ENCODE measurements around the gene ANK3.

Gene ANK3

GRCh38 chr10:60175441-60175971, 214.2 kb downstream of the ANK3 start:
- Histone ChIP-seq H3K9me3 (ENCODE audit: insufficient read depth, low read depth, low read length) (no peaks in the 10 kb centered on the region), H3K27me3 (ENCODE audit: insufficient read depth, low read length) (no peaks in the 10 kb centered on the region), H3K27ac (ENCODE audit: low read length) (no peak overlapping the region), H3K4me1 (ENCODE audit: insufficient read depth, low read length) (no peaks in the 10 kb centered on the region), H3K4me3 (ENCODE audit: low read length) (no peak overlapping the region), H3K9ac (ENCODE audit: low read depth, low read length) (no peak overlapping the region), H3K36me3 (ENCODE audit: insufficient read depth, low read depth, low read length) (no peaks in the 10 kb centered on the region)

GRCh38 chr10:60172363-60172990, 217.2 kb downstream of the ANK3 start:
- Histone ChIP-seq H3K9ac (ENCODE audit: low read depth, low read length) (no peak overlapping the region), H3K36me3 (ENCODE audit: insufficient read depth, low read depth, low read length) (no peaks in the 10 kb centered on the region), H3K4me1 (ENCODE audit: insufficient read depth, low read length) (no peaks in the 10 kb centered on the region), H3K9me3 (ENCODE audit: insufficient read depth, low read depth, low read length) (no peaks in the 10 kb centered on the region), H3K27ac (ENCODE audit: low read length) (no peak overlapping the region), H3K27me3 (ENCODE audit: insufficient read depth, low read length) (no peaks in the 10 kb centered on the region), H3K4me3 (ENCODE audit: low read length) (no peak overlapping the region)

- H3K36me3 ChIP-seq (ENCODE audit: insufficient read depth, low read depth, low read length): no peaks in the 10 kb centered on the region
- no peak overlapping the region for H3K4me3 ChIP-seq (ENCODE audit: low read length)
- H3K27ac ChIP-seq (ENCODE audit: low read length): no peak overlapping the region
- H3K9me3 ChIP-seq (ENCODE audit: insufficient read depth, low read depth, low read length): no peaks in the 10 kb centered on the region
- H3K27me3 ChIP-seq (ENCODE audit: insufficient read depth, low read length): no peaks in the 10 kb centered on the region
- no peaks in the 10 kb centered on the region for H3K4me1 ChIP-seq (ENCODE audit: insufficient read depth, low read length)
- H3K9ac ChIP-seq (ENCODE audit: low read depth, low read length): no peak overlapping the region
Measured at GRCh38 chr10:60171436-60172013, 218.2 kb downstream of the ANK3 start.

GRCh38 chr10:60170250-60170649, 219.4 kb downstream of the ANK3 start:
- Histone ChIP-seq H3K9ac (ENCODE audit: low read depth, low read length) (no peak overlapping the region), H3K27ac (ENCODE audit: low read length) (no peak overlapping the region), H3K36me3 (ENCODE audit: insufficient read depth, low read depth, low read length) (no peaks in the 10 kb centered on the region), H3K27me3 (ENCODE audit: insufficient read depth, low read length) (no peaks in the 10 kb centered on the region), H3K4me3 (ENCODE audit: low read length) (no peak overlapping the region), H3K9me3 (ENCODE audit: insufficient read depth, low read depth, low read length) (no peaks in the 10 kb centered on the region), H3K4me1 (ENCODE audit: insufficient read depth, low read length) (no peaks in the 10 kb centered on the region; the same call in 1 of the 2 replicates)

DNA sequence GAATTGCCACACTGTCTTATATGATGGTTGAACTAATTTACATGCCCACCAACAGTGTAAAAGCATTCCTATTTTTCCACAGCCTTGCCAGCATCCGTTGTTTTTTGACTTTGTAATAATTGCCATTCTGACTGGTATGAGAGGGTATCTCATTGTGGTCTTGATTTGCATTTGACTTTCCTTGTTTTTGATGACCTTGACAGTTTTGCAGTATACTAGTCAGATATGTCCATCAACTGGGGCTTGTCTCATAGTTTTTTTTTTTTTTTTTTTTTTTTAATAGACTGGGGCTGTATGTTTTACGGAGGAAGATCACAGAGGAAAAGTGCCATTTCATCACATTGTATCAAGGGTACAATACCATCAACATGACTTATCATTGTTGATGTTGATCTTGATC, 220.6 kb downstream of the ANK3 start:
- Histone ChIP-seq H3K27me3 (ENCODE audit: insufficient read depth, low read length) (no peaks in the 10 kb centered on the region), H3K27ac (ENCODE audit: low read length) (no peak overlapping the region), H3K4me1 (ENCODE audit: insufficient read depth, low read length) (no peaks in the 10 kb centered on the region; the same call in 1 of the 2 replicates), H3K9me3 (ENCODE audit: insufficient read depth, low read depth, low read length) (no peaks in the 10 kb centered on the region), H3K4me3 (ENCODE audit: low read length) (no peak overlapping the region), H3K9ac (ENCODE audit: low read depth, low read length) (no peak overlapping the region), H3K36me3 (ENCODE audit: insufficient read depth, low read depth, low read length) (no peaks in the 10 kb centered on the region)

DNA sequence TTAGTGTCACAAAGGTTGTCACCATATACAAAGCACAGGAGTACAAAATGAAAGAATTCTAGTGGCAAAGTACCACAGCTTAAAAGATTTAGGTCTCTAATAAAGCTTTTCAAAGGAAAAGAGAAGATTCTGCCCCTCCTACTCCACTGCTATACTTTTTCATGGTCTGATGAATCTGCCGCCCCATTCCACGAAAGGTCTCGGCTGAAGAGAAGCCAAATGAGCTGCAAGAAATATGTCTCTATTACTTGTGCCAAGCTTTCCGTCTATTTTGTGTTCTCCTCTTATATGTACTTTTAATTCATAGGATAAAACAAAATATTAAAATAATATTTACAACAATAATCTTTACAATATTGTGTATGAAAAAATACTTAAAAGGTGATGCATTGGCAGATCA, 222.6 kb downstream of the ANK3 start:
- H3K9ac ChIP-seq (ENCODE audit: low read depth, low read length): no peak overlapping the region
- H3K4me3 ChIP-seq (ENCODE audit: low read length): no peak overlapping the region
- no peaks in the 10 kb centered on the region for H3K27me3 ChIP-seq (ENCODE audit: insufficient read depth, low read length)
- no peaks in the 10 kb centered on the region; the same call in 1 of the 2 replicates for H3K4me1 ChIP-seq (ENCODE audit: insufficient read depth, low read length)
- H3K27ac ChIP-seq (ENCODE audit: low read length): no peak overlapping the region
- H3K36me3 ChIP-seq (ENCODE audit: insufficient read depth, low read depth, low read length): no peaks in the 10 kb centered on the region
- no peaks in the 10 kb centered on the region for H3K9me3 ChIP-seq (ENCODE audit: insufficient read depth, low read depth, low read length)

DNA sequence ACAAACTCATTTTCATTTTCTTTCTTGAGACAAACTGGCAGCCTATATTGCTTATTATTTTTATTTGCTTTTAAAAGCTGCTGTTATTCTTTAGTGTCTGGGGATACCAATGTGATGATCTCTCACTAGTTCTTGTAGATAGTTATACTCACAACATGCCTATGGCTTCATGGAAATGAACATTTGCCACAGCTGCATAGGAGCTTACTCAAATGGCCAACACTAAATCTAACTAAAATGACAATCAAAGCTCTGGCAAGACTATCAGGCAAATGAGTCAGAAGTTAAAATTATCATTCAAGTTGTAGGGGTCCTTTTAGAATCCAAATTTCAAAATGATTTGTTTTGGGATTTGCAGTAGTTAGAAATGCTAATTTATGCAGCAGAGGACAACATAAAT, 225.9 kb downstream of the ANK3 start:
- no peak overlapping the region for H3K9ac ChIP-seq (ENCODE audit: low read depth, low read length)

GRCh38 chr10:60162631-60163030, 227.0 kb downstream of the ANK3 start:
- Histone ChIP-seq H3K27me3 (ENCODE audit: insufficient read depth, low read length) (no peaks in the 10 kb centered on the region), H3K27ac (ENCODE audit: low read length) (no peak overlapping the region), H3K9me3 (ENCODE audit: insufficient read depth, low read depth, low read length) (no peaks in the 10 kb centered on the region)

More for the DNA sequence above, 225.9 kb downstream of the ANK3 start:
- Histone ChIP-seq H3K36me3 (ENCODE audit: insufficient read depth, low read depth, low read length) (no peaks in the 10 kb centered on the region), H3K4me3 (ENCODE audit: low read length) (no peak overlapping the region), H3K27me3 (ENCODE audit: insufficient read depth, low read length) (no peaks in the 10 kb centered on the region), H3K27ac (ENCODE audit: low read length) (no peak overlapping the region), H3K4me1 (ENCODE audit: insufficient read depth, low read length) (no peaks in the 10 kb centered on the region; the same call in 1 of the 2 replicates), H3K9me3 (ENCODE audit: insufficient read depth, low read depth, low read length) (no peaks in the 10 kb centered on the region)

DNA sequence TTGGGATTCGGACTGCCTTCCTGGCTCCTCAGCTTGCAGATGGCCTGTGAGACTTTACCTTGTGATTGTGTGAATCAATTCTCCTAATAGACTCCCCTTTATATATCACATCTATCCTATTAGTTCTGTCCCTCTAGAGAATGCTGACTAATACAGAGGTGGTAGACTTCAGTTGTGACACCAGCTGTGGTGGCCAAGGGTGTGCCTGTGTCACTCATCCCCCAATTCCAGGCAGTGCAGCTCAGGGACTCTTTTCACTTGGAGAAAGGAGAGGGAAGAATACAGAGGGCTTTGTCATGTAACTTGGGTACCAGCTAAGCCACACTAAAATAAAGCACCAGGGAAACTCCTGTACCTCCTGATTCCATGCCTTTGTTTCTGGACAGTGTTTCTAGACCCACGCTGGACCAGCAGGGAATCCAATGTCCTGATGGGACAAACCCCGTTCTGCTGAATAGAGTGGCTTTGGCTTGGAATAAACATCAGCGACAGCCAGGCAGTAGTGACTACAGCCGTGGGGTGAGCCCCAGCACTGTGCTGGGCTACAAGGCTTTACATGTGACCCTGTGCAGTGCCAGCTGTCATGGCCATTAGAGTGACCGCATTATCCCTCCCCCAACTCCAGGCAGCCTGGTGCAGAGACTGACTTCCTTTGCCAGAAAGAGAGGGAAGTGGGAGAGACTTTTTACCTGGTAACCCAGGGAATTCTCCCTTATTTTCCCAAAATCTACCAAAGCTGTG, 233.6 kb downstream of the ANK3 start:
- Histone ChIP-seq H3K9ac (ENCODE audit: low read depth, low read length) (no peak overlapping the region), H3K27ac (ENCODE audit: low read length) (no peak overlapping the region), H3K27me3 (ENCODE audit: insufficient read depth, low read length) (no peaks in the 10 kb centered on the region), H3K4me1 (ENCODE audit: insufficient read depth, low read length) (no peaks in the 10 kb centered on the region), H3K36me3 (ENCODE audit: insufficient read depth, low read depth, low read length) (no peaks in the 10 kb centered on the region), H3K4me3 (ENCODE audit: low read length) (no peak overlapping the region), H3K9me3 (ENCODE audit: insufficient read depth, low read depth, low read length) (no peaks in the 10 kb centered on the region)

More at GRCh38 chr10:60162631-60163030, 227.0 kb downstream of the ANK3 start:
- no peaks in the 10 kb centered on the region; the same call in 1 of the 2 replicates for H3K4me1 ChIP-seq (ENCODE audit: insufficient read depth, low read length)
- H3K4me3 ChIP-seq (ENCODE audit: low read length): no peak overlapping the region
- H3K9ac ChIP-seq (ENCODE audit: low read depth, low read length): no peak overlapping the region
- no peaks in the 10 kb centered on the region for H3K36me3 ChIP-seq (ENCODE audit: insufficient read depth, low read depth, low read length)

- no peaks in the 10 kb centered on the region for H3K4me1 ChIP-seq (ENCODE audit: insufficient read depth, low read length)
- no peak overlapping the region; the same call in 1 of the 2 replicates for H3K9ac ChIP-seq (ENCODE audit: low read depth, low read length)
- no peaks in the 10 kb centered on the region for H3K9me3 ChIP-seq (ENCODE audit: insufficient read depth, low read depth, low read length)
- H3K36me3 ChIP-seq (ENCODE audit: insufficient read depth, low read depth, low read length): no peaks in the 10 kb centered on the region
- H3K4me3 ChIP-seq (ENCODE audit: low read length): no peak overlapping the region
- H3K27ac ChIP-seq (ENCODE audit: low read length): no peak overlapping the region
- no peaks in the 10 kb centered on the region for H3K27me3 ChIP-seq (ENCODE audit: insufficient read depth, low read length)
Measured at GRCh38 chr10:60155099-60155877, 234.4 kb downstream of the ANK3 start.

GRCh38 chr10:60149003-60149402, 240.7 kb downstream of the ANK3 start:
- Histone ChIP-seq H3K9me3 (ENCODE audit: insufficient read depth, low read depth, low read length) (no peaks in the 10 kb centered on the region), H3K27ac (ENCODE audit: low read length) (no peak overlapping the region), H3K36me3 (ENCODE audit: insufficient read depth, low read depth, low read length) (no peaks in the 10 kb centered on the region), H3K27me3 (ENCODE audit: insufficient read depth, low read length) (no peaks in the 10 kb centered on the region), H3K4me1 (ENCODE audit: insufficient read depth, low read length) (no peaks in the 10 kb centered on the region), H3K4me3 (ENCODE audit: low read length) (no peak overlapping the region), H3K9ac (ENCODE audit: low read depth, low read length) (no peak overlapping the region)
